COLO668 (cell line): ENCODE data around the gene ANKRD22.
"Not testable (repeated sequence)": the region's sequence is repeated elsewhere in the genome, so short reads cannot be mapped to it uniquely, and the experiment has no call there.

Experiments
- DNase-seq: peaks from one replicate; lab custom pipeline; 2025; ENCODE audit not compliant: unreplicated experiment; lab: John Stamatoyannopoulos, UW

Gene ANKRD22

GRCh38 chr10:88838766-88839350 lies 12.8 kb downstream of the ANKRD22 start:
- no peak for DNase-seq

- not testable (repeated sequence) for DNase-seq
Observed at GRCh38 chr10:88837632-88838031, 14.0 kb downstream of the ANKRD22 start.

GRCh38 chr10:88835910-88836221 lies 15.8 kb downstream of the ANKRD22 start:
- no peak for DNase-seq

- DNase-seq, result peak; percentile 75
Observed at GRCh38 chr10:88835096-88835909, 16.3 kb downstream of the ANKRD22 start.

- DNase-seq, result no peak
Observed at GRCh38 chr10:88833723-88834122, 17.9 kb downstream of the ANKRD22 start.

GRCh38 chr10:88833156-88833555 lies 18.5 kb downstream of the ANKRD22 start:
- no peak for DNase-seq

- no peak for DNase-seq
Observed at GRCh38 chr10:88832376-88832775, 19.3 kb downstream of the ANKRD22 start.

GRCh38 chr10:88831709-88832108 lies 19.9 kb downstream of the ANKRD22 start:
- DNase-seq, result no peak

- no peak for DNase-seq
Observed at GRCh38 chr10:88830643-88831268, 20.9 kb downstream of the ANKRD22 start.

GRCh38 chr10:88828310-88828709 lies 23.3 kb downstream of the ANKRD22 start:
- DNase-seq, result no peak

- no peak for DNase-seq
Observed at GRCh38 chr10:88827671-88828070, 24.0 kb downstream of the ANKRD22 start.

GRCh38 chr10:88826388-88826787 lies 25.3 kb downstream of the ANKRD22 start:
- no peak for DNase-seq

- no peak for DNase-seq
Observed at GRCh38 chr10:88820748-88821401, 30.8 kb downstream of the ANKRD22 start.

GRCh38 chr10:88819290-88819689 lies 32.4 kb downstream of the ANKRD22 start:
- no peak for DNase-seq

GRCh38 chr10:88813200-88813599 lies 38.4 kb downstream of the ANKRD22 start:
- no peak for DNase-seq

GRCh38 chr10:88810196-88810961 lies 41.3 kb downstream of the ANKRD22 start:
- peak; percentile 13 for DNase-seq

GRCh38 chr10:88809621-88810020 lies 42.0 kb downstream of the ANKRD22 start:
- no peak for DNase-seq

- no peak for DNase-seq
Observed at GRCh38 chr10:88805924-88806323, 45.7 kb downstream of the ANKRD22 start.

GRCh38 chr10:88805361-88805760 lies 46.3 kb downstream of the ANKRD22 start:
- no peak for DNase-seq

GRCh38 chr10:88804083-88804812 lies 47.4 kb downstream of the ANKRD22 start:
- no peak for DNase-seq
